ENCODE results near the gene HS2ST1.
A peak's percentile ranks its signal among the peaks of the same experiment; 100 is the strongest.
"Not testable (repeated sequence)": the region's sequence is repeated elsewhere in the genome, so short reads cannot be mapped to it uniquely, and the experiment has no call there.

Gene HS2ST1

GRCh38 chr1:87024936-87025540 is 110.6 kb downstream of the HS2ST1 start:
- DNase-seq: peak; percentile 24

- DNase-seq: not testable (repeated sequence)
These were observed 113.1 kb downstream of the HS2ST1 start for GRCh38 chr1:87027561-87027960.

- DNase-seq: no peak
These were observed 114.1 kb downstream of the HS2ST1 start for GRCh38 chr1:87028576-87028975.

- DNase-seq: no peak
These were observed 116.6 kb downstream of the HS2ST1 start for GRCh38 chr1:87030740-87031690.

GRCh38 chr1:87034351-87034750 is 119.9 kb downstream of the HS2ST1 start:
- DNase-seq: no peak

- no peak for DNase-seq
These were observed 124.7 kb downstream of the HS2ST1 start for GRCh38 chr1:87039096-87039495.

GRCh38 chr1:87042111-87042811 is 127.8 kb downstream of the HS2ST1 start:
- DNase-seq: no peak

GRCh38 chr1:87044424-87044823 is 130.0 kb downstream of the HS2ST1 start:
- no peak for DNase-seq

GRCh38 chr1:87044840-87045239 is 130.4 kb downstream of the HS2ST1 start:
- DNase-seq: no peak

- peak; percentile 10 for DNase-seq
These were observed 131.4 kb downstream of the HS2ST1 start for GRCh38 chr1:87045761-87046304.

GRCh38 chr1:87046951-87047350 is 132.5 kb downstream of the HS2ST1 start:
- no peak for DNase-seq

- DNase-seq: no peak
These were observed 133.8 kb downstream of the HS2ST1 start for GRCh38 chr1:87048237-87048636.

- no peak for DNase-seq
These were observed 137.5 kb downstream of the HS2ST1 start for GRCh38 chr1:87051965-87052364.

GRCh38 chr1:87052400-87052799 is 138.0 kb downstream of the HS2ST1 start:
- DNase-seq: no peak

- DNase-seq: no peak
These were observed 138.5 kb downstream of the HS2ST1 start for GRCh38 chr1:87052961-87053360.

- no peak for DNase-seq
These were observed 139.0 kb downstream of the HS2ST1 start for GRCh38 chr1:87053446-87053845.

- DNase-seq: no peak
These were observed 142.5 kb downstream of the HS2ST1 start for GRCh38 chr1:87056974-87057373.

GRCh38 chr1:87058343-87058649 is 143.9 kb downstream of the HS2ST1 start:
- DNase-seq: peak; percentile 25

- peak; percentile 25 for DNase-seq
These were observed 147.3 kb downstream of the HS2ST1 start for GRCh38 chr1:87061742-87062156.

- no peak for DNase-seq
These were observed 148.3 kb downstream of the HS2ST1 start for GRCh38 chr1:87062687-87063086.

GRCh38 chr1:87064309-87064708 is 149.9 kb downstream of the HS2ST1 start:
- no peak for DNase-seq

GRCh38 chr1:87064986-87065385 is 150.6 kb downstream of the HS2ST1 start:
- no peak for DNase-seq

GRCh38 chr1:87066708-87067107 is 152.3 kb downstream of the HS2ST1 start:
- DNase-seq: not testable (repeated sequence)

Measured in fibroblast of skin of back (primary cell).